Panc1 (cell line): ENCODE data around the gene BDH1. TPM values are rescaled to one million over a fixed set of nuclear protein-coding genes. Genes with fewer than 3 reads are reported as not detected.
A peak's percentile ranks its signal among the peaks of the same experiment; 100 is the strongest.

Experiments
- ATAC-seq: fragments of 200-7000 bp; cut with Tn5 transposase; 2 replicates; pipeline ENCODE4 v1.9.1; 2020; ENCODE audit warnings: mild to moderate bottlenecking, moderate library complexity
- BruUV-seq: library from RNA; stranded (reverse); fragments of 400-500 nt; replicated peaks from 2 replicates; lab custom pipeline; 2021; lab: Mats Ljungman, UMichigan
- CTCF ChIA-PET: fragments of 300-600 bp; sonication (Branson Sonifier 250); formaldehyde crosslinking; loops from one replicate; lab custom pipeline; 2022; ENCODE audit warnings: antibody characterized with exemption; lab: Charles Lee
- POLR2A ChIA-PET: fragments of 300-600 bp; sonication (Branson Sonifier 250); formaldehyde crosslinking; loops from one replicate; lab custom pipeline; 2022; ENCODE audit warnings: antibody characterized with exemption; lab: Charles Lee
- DNase-seq: peaks from one replicate; pipeline ENCODE4 v3.0.0-alpha.2; 2010; ENCODE audit warnings: low read depth, low spot score
- H3K27ac ChIP-seq: 2 replicates; pipeline ENCODE4 v1.5.1; 2011; ENCODE audit warnings: mild to moderate bottlenecking, low read length, inconsistent platforms
- H3K27me3 ChIP-seq: fragments of 200-500 bp; sonication (Bioruptor generic); 2 replicates; pipeline ENCODE4 v1.6.0; 2014; ENCODE audit warnings: low read length, inconsistent platforms; ENCODE audit not compliant: control insufficient read depth, insufficient read depth
- H3K36me3 ChIP-seq: fragments of 200-500 bp; sonication (Bioruptor generic); 2 replicates; pipeline ENCODE4 v1.5.1; 2014; ENCODE audit warnings: inconsistent platforms, mild to moderate bottlenecking, low read length, moderate library complexity; ENCODE audit not compliant: control insufficient read depth, insufficient read depth
- H3K4me1 ChIP-seq: 2 replicates; pipeline ENCODE4 v1.5.1; 2011; ENCODE audit warnings: inconsistent platforms, mild to moderate bottlenecking, low read length, moderate library complexity; ENCODE audit not compliant: control insufficient read depth, insufficient read depth
- H3K4me3 ChIP-seq, 2 experiments: 2 replicates each; pipeline ENCODE4 v1.5.1; 2011 to 2012; ENCODE audit warnings: low read depth in 2 of 2, low read length in 2 of 2, mild to moderate bottlenecking in 2 of 2, inconsistent platforms in 1 of 2, moderate library complexity in 1 of 2
- H3K9me3 ChIP-seq: fragments of 200-500 bp; sonication (Bioruptor generic); 2 replicates; pipeline ENCODE4 v1.5.1; 2014; ENCODE audit warnings: low read depth, mild to moderate bottlenecking, inconsistent platforms, low read length, moderate library complexity; ENCODE audit not compliant: control insufficient read depth, insufficient read depth
- CTCF ChIP-seq: fragments of 450-650 bp; IDR thresholded peaks from 2 replicates; pipeline ENCODE4 v1.5.1; 2017; ENCODE audit warnings: mild to moderate bottlenecking
- POLR2AphosphoS5 ChIP-seq: IDR thresholded peaks from 2 replicates; pipeline ENCODE4 v1.6.1; 2012; ENCODE audit warnings: mild to moderate bottlenecking, low read depth, low read length, moderate library complexity
- SIN3A ChIP-seq: IDR thresholded peaks from 2 replicates; pipeline ENCODE4 v1.6.1; 2012; ENCODE audit warnings: low read depth, mild to moderate bottlenecking, low read length, moderate library complexity, borderline replicate concordance; ENCODE audit not compliant: insufficient read depth
- TCF7L2 ChIP-seq: IDR thresholded peaks from 2 replicates; pipeline ENCODE4 v1.6.1; 2011; ENCODE audit warnings: mild to moderate bottlenecking, low read depth, low read length, inconsistent platforms
- in situ Hi-C: cut with HindIII; loops from 2 replicates; pipeline ENCODE4 v1.10.0; 2016; ENCODE audit warnings: low sequenced_read_pairs, low pct_unique_long_range_greater_than_20kb
- intact Hi-C: fragments of 100-400 bp; cut with micrococcal nuclease; formaldehyde crosslinking; loops from one replicate; pipeline ENCODE4 v1.10.0; 2022; ENCODE audit not compliant: unreplicated experiment
- total RNA-seq: library from RNA; stranded (reverse); gene quantifications from one replicate; pipeline ENCODE4 v1.2.1, GENCODE V29; 2021; ENCODE audit not compliant: unreplicated experiment
- TF ChIP-seq, protein P1 (sequence below), 2 experiments: IDR thresholded peaks; 2 replicates each; pipeline ENCODE4 v1.6.1; 2011 to 2012; ENCODE audit warnings: low read depth in 2 of 2, control low read depth in 1 of 2, low read length in 1 of 2, mild to moderate bottlenecking in 1 of 2, moderate library complexity in 1 of 2; ENCODE audit not compliant: insufficient read depth in 1 of 2

Gene BDH1
- total RNA-seq, 1 experiment from 2014 or later, result 4.8 TPM

DNA sequence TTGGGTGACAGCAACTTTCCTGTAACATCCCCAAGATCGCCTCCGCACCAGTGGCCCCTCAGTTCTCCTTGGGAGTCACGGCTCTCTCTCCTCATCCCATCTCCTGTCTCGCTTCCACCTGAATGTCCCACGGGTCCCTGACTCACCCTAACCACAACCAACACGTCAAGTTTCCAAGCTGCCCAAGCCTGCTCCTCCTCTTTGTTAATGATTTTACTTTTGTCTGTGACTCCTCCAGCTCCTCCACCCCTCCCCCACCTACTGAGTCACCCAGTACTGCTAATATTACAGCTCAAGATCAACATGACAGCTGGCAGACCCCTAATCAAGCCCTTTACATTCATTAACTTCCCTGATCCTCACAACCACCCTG is 39.3 kb downstream of the BDH1 start:
- in situ Hi-C loops, result no loop called here
- ChIA-PET CTCF (no interaction called here), POLR2A (no interaction called here)
- 0 out of 2 replicates have a peak, but pooled peaks cover 4% of the 10 kb centered on the region for H3K4me1 ChIP-seq
- H3K27ac ChIP-seq, result no peak overlapping the region
- no peaks in the 10 kb centered on the region for H3K27me3 ChIP-seq
- DNase-seq, result peak; percentile 67
- TF ChIP-seq SIN3A (no peak), POLR2AphosphoS5 (no peak), TCF7L2 (no peak), CTCF (no peak)
- TF ChIP-seq, protein P1, sequence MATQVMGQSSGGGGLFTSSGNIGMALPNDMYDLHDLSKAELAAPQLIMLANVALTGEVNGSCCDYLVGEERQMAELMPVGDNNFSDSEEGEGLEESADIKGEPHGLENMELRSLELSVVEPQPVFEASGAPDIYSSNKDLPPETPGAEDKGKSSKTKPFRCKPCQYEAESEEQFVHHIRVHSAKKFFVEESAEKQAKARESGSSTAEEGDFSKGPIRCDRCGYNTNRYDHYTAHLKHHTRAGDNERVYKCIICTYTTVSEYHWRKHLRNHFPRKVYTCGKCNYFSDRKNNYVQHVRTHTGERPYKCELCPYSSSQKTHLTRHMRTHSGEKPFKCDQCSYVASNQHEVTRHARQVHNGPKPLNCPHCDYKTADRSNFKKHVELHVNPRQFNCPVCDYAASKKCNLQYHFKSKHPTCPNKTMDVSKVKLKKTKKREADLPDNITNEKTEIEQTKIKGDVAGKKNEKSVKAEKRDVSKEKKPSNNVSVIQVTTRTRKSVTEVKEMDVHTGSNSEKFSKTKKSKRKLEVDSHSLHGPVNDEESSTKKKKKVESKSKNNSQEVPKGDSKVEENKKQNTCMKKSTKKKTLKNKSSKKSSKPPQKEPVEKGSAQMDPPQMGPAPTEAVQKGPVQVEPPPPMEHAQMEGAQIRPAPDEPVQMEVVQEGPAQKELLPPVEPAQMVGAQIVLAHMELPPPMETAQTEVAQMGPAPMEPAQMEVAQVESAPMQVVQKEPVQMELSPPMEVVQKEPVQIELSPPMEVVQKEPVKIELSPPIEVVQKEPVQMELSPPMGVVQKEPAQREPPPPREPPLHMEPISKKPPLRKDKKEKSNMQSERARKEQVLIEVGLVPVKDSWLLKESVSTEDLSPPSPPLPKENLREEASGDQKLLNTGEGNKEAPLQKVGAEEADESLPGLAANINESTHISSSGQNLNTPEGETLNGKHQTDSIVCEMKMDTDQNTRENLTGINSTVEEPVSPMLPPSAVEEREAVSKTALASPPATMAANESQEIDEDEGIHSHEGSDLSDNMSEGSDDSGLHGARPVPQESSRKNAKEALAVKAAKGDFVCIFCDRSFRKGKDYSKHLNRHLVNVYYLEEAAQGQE (IDR thresholded peaks at IDR 0.05; ENCODE audit: insufficient read depth in 1 of 2, low read depth in 2 of 2, low read length in 1 of 2), result no peak
- ATAC-seq, result no peak
- H3K36me3 ChIP-seq, result no peaks in the 10 kb centered on the region
- H3K4me3 ChIP-seq, result no peak overlapping the region
- BruUV-seq, result no TSS peak
- H3K9me3 ChIP-seq, result no peaks in the 10 kb centered on the region
- intact Hi-C loops, result no loop called here

GRCh38 chr3:197514786-197515355 is 40.9 kb downstream of the BDH1 start:
- no peaks in the 10 kb centered on the region for H3K36me3 ChIP-seq
- intact Hi-C loops (no loop called here), in situ Hi-C loops (no loop called here)
- no peak for DNase-seq
- ChIA-PET POLR2A (interaction anchor here (0.6 kb wide), 1 partner anchor 157 kb away, joined by 3 read pairs; no protein-coding TSS in a partner anchor), CTCF (no interaction called here)
- no peak overlapping the region for H3K4me3 ChIP-seq
- no peak overlapping the region for H3K27ac ChIP-seq
- H3K4me1 ChIP-seq, result 0 out of 2 replicates have a peak, but pooled peaks cover 4% of the 10 kb centered on the region
- no peak for ATAC-seq
- no peaks in the 10 kb centered on the region for H3K27me3 ChIP-seq
- TF ChIP-seq, protein P1 (IDR thresholded peaks at IDR 0.05; ENCODE audit: insufficient read depth in 1 of 2, low read depth in 2 of 2, low read length in 1 of 2), result no peak
- no peak for TF ChIP-seq POLR2AphosphoS5
- no peak for TF ChIP-seq CTCF
- no peak for TF ChIP-seq SIN3A
- no peak for TF ChIP-seq TCF7L2
- no peaks in the 10 kb centered on the region for H3K9me3 ChIP-seq
- no TSS peak for BruUV-seq
